Skeletal muscle satellite cell (primary cell): ENCODE data around the gene FSCN2.

Source experiments
- H3K27me3 ChIP-seq: 2 replicates; pipeline ENCODE4 v1.7.0; 2013; ENCODE audit warnings: low read length; ENCODE audit not compliant: control insufficient read depth, insufficient read depth
- H3K36me3 ChIP-seq: 2 replicates; pipeline ENCODE4 v1.7.0; 2013; ENCODE audit warnings: mild to moderate bottlenecking, control low read depth, low read length; ENCODE audit not compliant: insufficient read depth
- H3K4me1 ChIP-seq: 2 replicates; pipeline ENCODE4 v1.7.0; 2013; ENCODE audit warnings: low read length; ENCODE audit not compliant: control insufficient read depth, insufficient read depth
- H3K4me2 ChIP-seq: 2 replicates; pipeline ENCODE4 v1.7.0; 2013; ENCODE audit warnings: mild to moderate bottlenecking, low read length
- H3K4me3 ChIP-seq: 2 replicates; pipeline ENCODE4 v1.7.0; 2013; ENCODE audit warnings: low read length
- H3K9ac ChIP-seq: 2 replicates; pipeline ENCODE4 v1.7.0; 2013; ENCODE audit warnings: mild to moderate bottlenecking, low read depth, low read length, moderate library complexity
- H3K9me3 ChIP-seq: replicated peaks from 2 replicates; pipeline ENCODE4 v1.7.0; 2013; ENCODE audit warnings: mild to moderate bottlenecking, control low read depth, low read length

The FSCN2 gene

GRCh38 chr17:81542431-81543338 is 14.5 kb downstream of the FSCN2 start:
- Histone ChIP-seq H3K4me3 (no peak overlapping the region), H3K36me3 (peaks cover 63% of the 10 kb centered on the region), H3K9me3 (no peaks in the 10 kb centered on the region), H3K4me1 (no peaks in the 10 kb centered on the region), H3K9ac (no peak overlapping the region), H3K27me3 (no peaks in the 10 kb centered on the region), H3K4me2 (no peak overlapping the region)

- Histone ChIP-seq H3K4me3 (no peak overlapping the region), H3K9ac (no peak overlapping the region), H3K4me1 (no peaks in the 10 kb centered on the region), H3K36me3 (peaks cover 65% of the 10 kb centered on the region), H3K27me3 (no peaks in the 10 kb centered on the region), H3K4me2 (no peak overlapping the region), H3K9me3 (no peaks in the 10 kb centered on the region)
These were observed 15.1 kb downstream of the FSCN2 start for GRCh38 chr17:81543339-81543675.

GRCh38 chr17:81543756-81544155 is 15.6 kb downstream of the FSCN2 start:
- Histone ChIP-seq H3K4me1 (no peaks in the 10 kb centered on the region), H3K9me3 (no peaks in the 10 kb centered on the region), H3K4me2 (no peak overlapping the region), H3K27me3 (no peaks in the 10 kb centered on the region), H3K4me3 (no peak overlapping the region), H3K9ac (no peak overlapping the region), H3K36me3 (peaks cover 65% of the 10 kb centered on the region)

GRCh38 chr17:81544281-81544974 is 16.3 kb downstream of the FSCN2 start:
- Histone ChIP-seq H3K4me2 (no peak overlapping the region), H3K4me1 (no peaks in the 10 kb centered on the region), H3K27me3 (no peaks in the 10 kb centered on the region), H3K4me3 (no peak overlapping the region), H3K9me3 (no peaks in the 10 kb centered on the region), H3K36me3 (peaks cover 70% of the 10 kb centered on the region), H3K9ac (no peak overlapping the region)

GRCh38 chr17:81545160-81545949 is 17.2 kb downstream of the FSCN2 start:
- Histone ChIP-seq H3K4me1 (no peaks in the 10 kb centered on the region), H3K9ac (no peak overlapping the region), H3K36me3 (peaks cover 68% of the 10 kb centered on the region), H3K4me2 (no peak overlapping the region), H3K9me3 (no peaks in the 10 kb centered on the region), H3K4me3 (no peak overlapping the region), H3K27me3 (no peaks in the 10 kb centered on the region)

- H3K36me3 ChIP-seq: peaks cover 68% of the 10 kb centered on the region
- H3K9ac ChIP-seq: no peak overlapping the region
- H3K4me3 ChIP-seq: no peak overlapping the region
- H3K27me3 ChIP-seq: no peaks in the 10 kb centered on the region
- no peak overlapping the region for H3K4me2 ChIP-seq
- peaks cover 11% of the 10 kb centered on the region for H3K4me1 ChIP-seq
- H3K9me3 ChIP-seq: no peaks in the 10 kb centered on the region
These were observed 18.9 kb downstream of the FSCN2 start for GRCh38 chr17:81546906-81547613.

- no peaks in the 10 kb centered on the region for H3K9me3 ChIP-seq
- H3K36me3 ChIP-seq: peaks cover 64% of the 10 kb centered on the region
- H3K4me2 ChIP-seq: no peak overlapping the region
- no peak overlapping the region for H3K4me3 ChIP-seq
- peaks cover 11% of the 10 kb centered on the region for H3K4me1 ChIP-seq
- no peak overlapping the region for H3K9ac ChIP-seq
- no peaks in the 10 kb centered on the region for H3K27me3 ChIP-seq
These were observed 19.4 kb downstream of the FSCN2 start for GRCh38 chr17:81547614-81547982.

GRCh38 chr17:81549031-81549557 is 20.9 kb downstream of the FSCN2 start:
- H3K4me1 ChIP-seq: peaks cover 25% of the 10 kb centered on the region
- no peaks in the 10 kb centered on the region for H3K27me3 ChIP-seq
- no peak overlapping the region for H3K4me2 ChIP-seq
- no peaks in the 10 kb centered on the region for H3K9me3 ChIP-seq
- no peak overlapping the region for H3K4me3 ChIP-seq
- H3K36me3 ChIP-seq: peaks cover 50% of the 10 kb centered on the region
- no peak overlapping the region for H3K9ac ChIP-seq

GRCh38 chr17:81549826-81550225 is 21.6 kb downstream of the FSCN2 start:
- Histone ChIP-seq H3K9me3 (no peaks in the 10 kb centered on the region), H3K27me3 (no peaks in the 10 kb centered on the region), H3K36me3 (peaks cover 45% of the 10 kb centered on the region), H3K4me2 (no peak overlapping the region), H3K9ac (no peak overlapping the region), H3K4me3 (no peak overlapping the region), H3K4me1 (peaks cover 29% of the 10 kb centered on the region)

- Histone ChIP-seq H3K27me3 (no peaks in the 10 kb centered on the region), H3K4me3 (no peak overlapping the region), H3K9me3 (no peaks in the 10 kb centered on the region), H3K36me3 (peaks cover 41% of the 10 kb centered on the region), H3K9ac (no peak overlapping the region), H3K4me2 (peak overlapping the region; percentile 86), H3K4me1 (peaks cover 29% of the 10 kb centered on the region)
These were observed 22.1 kb downstream of the FSCN2 start for GRCh38 chr17:81550285-81550684.
